Endodermal cell (in vitro differentiated cells): Measurements from ENCODE around the gene USP24. TPM values are rescaled to one million over a fixed set of nuclear protein-coding genes. Genes with fewer than 3 reads are reported as not detected.

Source experiments
- DNase-seq: peaks from one replicate; pipeline ENCODE4 v3.0.0-alpha.2; 2017
- H3K27ac ChIP-seq: 2 replicates; pipeline ENCODE4 v1.5.1; 2013; ENCODE audit warnings: mild to moderate bottlenecking, low read depth, low read length, moderate library complexity
- H3K27me3 ChIP-seq: 2 replicates; pipeline ENCODE4 v1.6.1; 2013; ENCODE audit warnings: mild to moderate bottlenecking, low read length, moderate library complexity; ENCODE audit not compliant: insufficient read depth, control insufficient read depth, poor library complexity, severe bottlenecking
- H3K36me3 ChIP-seq: 2 replicates; pipeline ENCODE4 v1.7.0; 2013; ENCODE audit warnings: mild to moderate bottlenecking, low read length, moderate library complexity; ENCODE audit not compliant: control insufficient read depth, insufficient read depth
- H3K4me1 ChIP-seq: one replicate; pipeline ENCODE4 v1.7.0; 2013; ENCODE audit warnings: low read length; ENCODE audit not compliant: control insufficient read depth, insufficient read depth
- H3K4me3 ChIP-seq: 2 replicates; pipeline ENCODE4 v1.5.1; 2013; ENCODE audit warnings: mild to moderate bottlenecking, low read length, moderate library complexity
- H3K9ac ChIP-seq: 2 replicates; pipeline ENCODE4 v1.6.1; 2013; ENCODE audit warnings: mild to moderate bottlenecking, low read length, moderate library complexity; ENCODE audit not compliant: poor library complexity, severe bottlenecking; ENCODE audit errors: extremely low read depth
- H3K9me3 ChIP-seq: 2 replicates; pipeline ENCODE4 v1.6.1; 2013; ENCODE audit warnings: mild to moderate bottlenecking, low read length, moderate library complexity; ENCODE audit not compliant: control insufficient read depth
- H3K27ac Mint-ChIP-seq: 2 replicates; pipeline ENCODE4 v1.8.0; 2020; ENCODE audit warnings: mixed read lengths
- H3K27me3 Mint-ChIP-seq: 2 replicates; pipeline ENCODE4 v1.8.0; 2021; ENCODE audit warnings: mild to moderate bottlenecking, mixed read lengths; ENCODE audit not compliant: insufficient read depth
- H3K36me3 Mint-ChIP-seq: 2 replicates; pipeline ENCODE4 v1.8.0; 2020; ENCODE audit warnings: low read depth, mixed read lengths
- H3K4me1 Mint-ChIP-seq: 2 replicates; pipeline ENCODE4 v1.8.0; 2020; ENCODE audit warnings: mixed read lengths
- H3K4me3 Mint-ChIP-seq: 2 replicates; pipeline ENCODE4 v1.8.0; 2020; ENCODE audit warnings: mild to moderate bottlenecking, moderate library complexity, mixed read lengths
- H3K9me3 Mint-ChIP-seq: 2 replicates; pipeline ENCODE4 v1.8.0; 2020; ENCODE audit warnings: mild to moderate bottlenecking, mixed read lengths
- CTCF ChIP-seq: fragments of 200-600 bp; sonication (generic); conservative IDR thresholded peaks from 2 replicates; pipeline ENCODE4 v1.5.0; 2021; ENCODE audit warnings: antibody characterized with exemption, mild to moderate bottlenecking
- WGBS, 2 experiments: methylation state at CpG; one replicate each; pipeline versions ENCODE4 v1.1.5 to v1.1.7; 2013; ENCODE audit warnings: missing lambda C conversion rate in 2 of 2, mixed read lengths in 1 of 2; ENCODE audit not compliant: insufficient coverage in 1 of 2, insufficient read length in 1 of 2; 5-methylcytosine and 5-hydroxymethylcytosine counted together
- total RNA-seq, 2 donors: library from RNA; stranded (reverse); fragmentation: NEBNext Ultra II Directional in 1 of 2; extraction: Animal tissue kit (Norgen Biotek cat#: 25700) in 1 of 2; gene quantifications; 2 replicates in 1 of 2; 3 replicates in 1 of 2; pipeline ENCODE4 v1.2.1, GENCODE V29; 2021

The USP24 gene
- total RNA-seq, 2 donors from 2014 or later, result 68.2 to 71.5 TPM

GRCh38 chr1:55048453-55049270 lies 166.5 kb downstream of the USP24 start:
- peaks cover 5% of the 10 kb centered on the region for H3K4me1 ChIP-seq
- H3K9me3 ChIP-seq, result no peaks in the 10 kb centered on the region
- no peaks in the 10 kb centered on the region for H3K27me3 ChIP-seq
- peaks cover 3% of the 10 kb centered on the region for H3K36me3 ChIP-seq
- peaks cover 8% of the 10 kb centered on the region for H3K4me1 Mint-ChIP-seq
- peaks cover 45% of the 10 kb centered on the region for H3K36me3 Mint-ChIP-seq
- no peak for DNase-seq
- no peak overlapping the region for H3K9ac ChIP-seq
- no peak overlapping the region for H3K4me3 ChIP-seq
- no peak for TF ChIP-seq CTCF
- peak overlapping the region; percentile 31 for H3K27ac Mint-ChIP-seq
- H3K9me3 Mint-ChIP-seq, result no peaks in the 10 kb centered on the region
- 90 to 97% methylated on average over 4 to 10 of the region's 11 CpGs for WGBS, 2 experiments
- no peak overlapping the region for H3K4me3 Mint-ChIP-seq
- H3K27me3 Mint-ChIP-seq, result no peaks in the 10 kb centered on the region
- no peak overlapping the region for H3K27ac ChIP-seq

DNA sequence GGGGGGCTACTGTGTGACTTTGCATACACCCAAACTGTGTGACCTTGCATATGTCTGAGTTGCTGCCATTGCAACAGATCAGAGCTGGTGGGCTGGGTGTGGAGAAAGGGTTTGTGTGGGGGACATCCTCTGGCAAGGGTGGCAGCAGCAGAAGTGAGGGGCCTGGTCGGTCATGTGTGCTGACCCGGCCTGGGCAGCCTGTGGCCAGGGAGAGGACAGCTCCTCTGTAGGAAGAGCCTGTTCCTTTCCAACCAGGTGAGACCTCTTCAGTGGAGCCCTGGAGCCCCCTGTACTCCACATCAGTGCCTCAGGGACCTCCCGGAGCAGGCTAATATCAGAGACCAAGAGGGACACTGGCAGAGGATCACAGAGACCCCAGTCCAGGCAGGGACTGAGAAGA lies 167.6 kb downstream of the USP24 start:
- Histone ChIP-seq H3K27me3 (no peaks in the 10 kb centered on the region), H3K4me1 (peaks cover 5% of the 10 kb centered on the region), H3K9ac (no peak overlapping the region), H3K27ac (no peak overlapping the region), H3K36me3 (no peaks in the 10 kb centered on the region), H3K4me3 (no peak overlapping the region), H3K9me3 (no peaks in the 10 kb centered on the region)
- no peak overlapping the region for H3K4me3 Mint-ChIP-seq
- TF ChIP-seq CTCF, result no peak
- H3K27me3 Mint-ChIP-seq, result no peaks in the 10 kb centered on the region
- H3K27ac Mint-ChIP-seq, result no peak overlapping the region
- no peaks in the 10 kb centered on the region for H3K9me3 Mint-ChIP-seq
- DNase-seq, result no peak
- peaks cover 41% of the 10 kb centered on the region for H3K36me3 Mint-ChIP-seq
- peaks cover 11% of the 10 kb centered on the region for H3K4me1 Mint-ChIP-seq
- 95 to 100% methylated on average over 2 to 3 of the region's 3 CpGs for WGBS, 2 experiments

- Mint-ChIP-seq H3K4me3 (no peak overlapping the region), H3K9me3 (no peaks in the 10 kb centered on the region), H3K4me1 (peaks cover 13% of the 10 kb centered on the region), H3K27me3 (peaks cover 6% of the 10 kb centered on the region), H3K27ac (no peak overlapping the region), H3K36me3 (peaks cover 43% of the 10 kb centered on the region)
- peaks cover 5% of the 10 kb centered on the region for H3K4me1 ChIP-seq
- no peaks in the 10 kb centered on the region for H3K9me3 ChIP-seq
- DNase-seq, result no peak
- no peak overlapping the region for H3K9ac ChIP-seq
- no peak for TF ChIP-seq CTCF
- H3K27me3 ChIP-seq, result no peaks in the 10 kb centered on the region
- H3K36me3 ChIP-seq, result no peaks in the 10 kb centered on the region
- no peak overlapping the region for H3K27ac ChIP-seq
- H3K4me3 ChIP-seq, result no peak overlapping the region
- 84 to 86% methylated on average over 2 to 4 of the region's 4 CpGs for WGBS, 2 experiments
These were observed 168.3 kb downstream of the USP24 start for GRCh38 chr1:55046871-55047270.
